HG03103 (cell line): ENCODE data around the gene MAP1S.
"Not testable (repeated sequence)": the region's sequence is repeated elsewhere in the genome, so short reads cannot be mapped to it uniquely, and the experiment has no call there.

Source experiments
- ATAC-seq: cut with Tn5 transposase; IDR thresholded peaks from one replicate; pipeline ENCODE4 v1.9.1; 2021; ENCODE audit warnings: low read depth; ENCODE audit not compliant: unreplicated experiment

The MAP1S gene

GRCh38 chr19:17758515-17758914, 39.2 kb downstream of the MAP1S start:
- ATAC-seq, result no peak

- no peak for ATAC-seq
Observed at GRCh38 chr19:17761148-17761547, 41.9 kb downstream of the MAP1S start.

GRCh38 chr19:17762505-17763229, 43.4 kb downstream of the MAP1S start:
- ATAC-seq, result no peak

- no peak for ATAC-seq
Observed at GRCh38 chr19:17764348-17764747, 45.1 kb downstream of the MAP1S start.

- ATAC-seq, result no peak
Observed at GRCh38 chr19:17765069-17765618, 45.9 kb downstream of the MAP1S start.

GRCh38 chr19:17766543-17767131, 47.4 kb downstream of the MAP1S start:
- no peak for ATAC-seq

- no peak for ATAC-seq
Observed at GRCh38 chr19:17767559-17767958, 48.3 kb downstream of the MAP1S start.

- ATAC-seq, result no peak
Observed at GRCh38 chr19:17770613-17771012, 51.3 kb downstream of the MAP1S start.

GRCh38 chr19:17772172-17772571, 52.9 kb downstream of the MAP1S start:
- no peak for ATAC-seq

- ATAC-seq, result no peak
Observed at GRCh38 chr19:17775245-17775927, 56.1 kb downstream of the MAP1S start.

GRCh38 chr19:17775991-17776803, 56.9 kb downstream of the MAP1S start:
- ATAC-seq, result peak; percentile 78

GRCh38 chr19:17777840-17778239, 58.6 kb downstream of the MAP1S start:
- not testable (repeated sequence) for ATAC-seq

- no peak for ATAC-seq
Observed at GRCh38 chr19:17778251-17778967, 59.1 kb downstream of the MAP1S start.

- no peak for ATAC-seq
Observed at GRCh38 chr19:17778968-17779929, 60.0 kb downstream of the MAP1S start.

- no peak for ATAC-seq
Observed at GRCh38 chr19:17780781-17781180, 61.5 kb downstream of the MAP1S start.

GRCh38 chr19:17783721-17784120, 64.4 kb downstream of the MAP1S start:
- not testable (repeated sequence) for ATAC-seq
